KMS-11 (cell line): Measurements from ENCODE around the gene ZNF138.

Source experiments
- H2AFZ ChIP-seq: fragments of 200-600 bp; sonication (generic); 2 replicates; pipeline ENCODE4 v1.6.1; 2016; ENCODE audit warnings: antibody characterized with exemption, mixed run types, low read depth
- H3K27ac ChIP-seq: fragments of 200-600 bp; sonication (generic); 2 replicates; pipeline ENCODE4 v1.6.1; 2016; ENCODE audit warnings: mild to moderate bottlenecking, mixed run types
- H3K27me3 ChIP-seq: fragments of 200-600 bp; sonication (generic); 2 replicates; pipeline ENCODE4 v1.6.1; 2017; ENCODE audit warnings: mild to moderate bottlenecking, low read depth, mixed run types, moderate library complexity; ENCODE audit not compliant: insufficient read depth
- H3K36me3 ChIP-seq: fragments of 200-600 bp; sonication (generic); 2 replicates; pipeline ENCODE4 v1.6.1; 2017; ENCODE audit warnings: mild to moderate bottlenecking, mixed run types; ENCODE audit not compliant: insufficient read depth
- H3K4me1 ChIP-seq: fragments of 200-600 bp; sonication (generic); 2 replicates; pipeline ENCODE4 v1.6.1; 2016; ENCODE audit warnings: mild to moderate bottlenecking, low read depth, mixed run types; ENCODE audit not compliant: poor library complexity, severe bottlenecking
- H3K4me2 ChIP-seq: fragments of 200-600 bp; sonication (generic); 2 replicates; pipeline ENCODE4 v1.7.0; 2016; ENCODE audit warnings: mild to moderate bottlenecking, mixed run types
- H3K4me3 ChIP-seq: fragments of 200-600 bp; sonication (generic); IDR thresholded peaks from 2 replicates; pipeline ENCODE4 v1.6.1; 2017; ENCODE audit warnings: low read depth, low read length, mixed read lengths; ENCODE audit not compliant: insufficient read depth
- H3K79me2 ChIP-seq: fragments of 200-600 bp; sonication (generic); 2 replicates; pipeline ENCODE4 v1.6.1; 2016; ENCODE audit warnings: low read depth, mixed run types; ENCODE audit not compliant: insufficient read depth
- H3K9ac ChIP-seq: fragments of 200-600 bp; sonication (generic); 2 replicates; pipeline ENCODE4 v1.6.1; 2016; ENCODE audit warnings: mild to moderate bottlenecking, mixed run types
- H4K20me1 ChIP-seq: fragments of 200-600 bp; sonication (generic); 2 replicates; pipeline ENCODE4 v1.6.1; 2016; ENCODE audit warnings: mild to moderate bottlenecking, mixed run types; ENCODE audit not compliant: insufficient read depth
- CTCF ChIP-seq: fragments of 200-600 bp; sonication (generic); conservative IDR thresholded peaks from 2 replicates; pipeline ENCODE4 v1.6.1; 2017; ENCODE audit warnings: low read depth, mild to moderate bottlenecking, antibody characterized with exemption, low read length, moderate library complexity, mixed read lengths

ZNF138 gene

GRCh38 chr7:64882341-64883112 is 88.3 kb downstream of the ZNF138 start:
- Histone ChIP-seq H2AFZ (no peak overlapping the region), H3K4me2 (no peak overlapping the region), H3K36me3 (no peaks in the 10 kb centered on the region), H3K27me3 (no peaks in the 10 kb centered on the region), H3K79me2 (no peaks in the 10 kb centered on the region), H3K27ac (no peak overlapping the region), H4K20me1 (no peaks in the 10 kb centered on the region), H3K9ac (no peak overlapping the region), H3K4me1 (no peaks in the 10 kb centered on the region), H3K4me3 (no peak overlapping the region)
- no peak for TF ChIP-seq CTCF
